Measurements from ENCODE around the gene ZC3H18.

The ZC3H18 gene

GRCh38 chr16:88643644-88643932 lies 73.4 kb downstream of the ZC3H18 start:
- no peak for DNase-seq

- DNase-seq: no peak
These were observed 75.3 kb downstream of the ZC3H18 start for GRCh38 chr16:88645455-88645854.

- DNase-seq: no peak
These were observed 75.7 kb downstream of the ZC3H18 start for GRCh38 chr16:88645941-88646340.

GRCh38 chr16:88646345-88647034 lies 76.3 kb downstream of the ZC3H18 start:
- DNase-seq: no peak

GRCh38 chr16:88647178-88648070 lies 77.2 kb downstream of the ZC3H18 start:
- no peak for DNase-seq

- peak; percentile 27 for DNase-seq
These were observed 79.2 kb downstream of the ZC3H18 start for GRCh38 chr16:88649195-88649923.

- DNase-seq: no peak
These were observed 79.9 kb downstream of the ZC3H18 start for GRCh38 chr16:88649924-88650748.

GRCh38 chr16:88650749-88651275 lies 80.6 kb downstream of the ZC3H18 start, which contains the start of gene CYBA:
Gene CYBA (minus strand): TSS chr16:88651053. CDS start chr16:88651013, 40 bp downstream.
- DNase-seq: peak; percentile 28

GRCh38 chr16:88651276-88651988 lies 81.2 kb downstream of the ZC3H18 start:
- DNase-seq: no peak

GRCh38 chr16:88651989-88652761 lies 82.0 kb downstream of the ZC3H18 start:
- DNase-seq: no peak

GRCh38 chr16:88652762-88653063 lies 82.5 kb downstream of the ZC3H18 start:
- DNase-seq: no peak

- DNase-seq: no peak
These were observed 82.9 kb downstream of the ZC3H18 start for GRCh38 chr16:88653101-88653500.

GRCh38 chr16:88653596-88654362 lies 83.6 kb downstream of the ZC3H18 start:
- DNase-seq: no peak

- DNase-seq: no peak
These were observed 84.3 kb downstream of the ZC3H18 start for GRCh38 chr16:88654363-88655052.

- DNase-seq: no peak
These were observed 85.0 kb downstream of the ZC3H18 start for GRCh38 chr16:88655053-88655732.

- DNase-seq: no peak
These were observed 85.6 kb downstream of the ZC3H18 start for GRCh38 chr16:88655733-88656281.

GRCh38 chr16:88656291-88656980 lies 86.2 kb downstream of the ZC3H18 start:
- no peak for DNase-seq

GRCh38 chr16:88657371-88657770 lies 87.2 kb downstream of the ZC3H18 start:
- DNase-seq: no peak

Data from NCI-H1105 (cell line).